Measurements from ENCODE around the gene JAG2.

The JAG2 gene

GRCh38 chr14:105143451-105144025 is 25.0 kb downstream of the JAG2 start:
- Histone ChIP-seq H3K4me1 (ENCODE audit: insufficient read depth, low read length, severe bottlenecking) (no peaks in the 10 kb centered on the region), H3K36me3 (ENCODE audit: insufficient read depth, low read length) (no peaks in the 10 kb centered on the region), H3K79me2 (ENCODE audit: insufficient read depth, low read length) (no peaks in the 10 kb centered on the region), H3F3A (ENCODE audit: insufficient read depth, low read length) (no peaks in the 10 kb centered on the region), H3K9me2 (ENCODE audit: low read depth, low read length) (no peaks in the 10 kb centered on the region), H3K9ac (ENCODE audit: low read length) (no peak overlapping the region), H3K27me3 (ENCODE audit: insufficient read depth, low read length) (peaks cover 7% of the 10 kb centered on the region; the same call in 1 of the 2 replicates), H3K27ac (ENCODE audit: low read depth, low read length, poor library complexity, severe bottlenecking) (no peak overlapping the region), H3K9me3 (ENCODE audit: low read length) (peaks cover 13% of the 10 kb centered on the region), H4K20me1 (ENCODE audit: insufficient read depth, low read length) (no peaks in the 10 kb centered on the region), H3K4me3 (ENCODE audit: low read depth, low read length, poor library complexity, severe bottlenecking) (no peak overlapping the region), H3K4me2 (ENCODE audit: low read length) (no peak overlapping the region), H2AFZ (ENCODE audit: low read length) (no peak overlapping the region)
- TF ChIP-seq EZH2 (IDR thresholded peaks at IDR 0.05; ENCODE audit: borderline replicate concordance, low read length) = no peak
- TF ChIP-seq CTCF (IDR thresholded peaks at IDR 0.05; ENCODE audit: low read length) = no peak

- Histone ChIP-seq H3K9me3 (ENCODE audit: low read length) (peaks cover 13% of the 10 kb centered on the region), H3K4me1 (ENCODE audit: insufficient read depth, low read length, severe bottlenecking) (no peaks in the 10 kb centered on the region), H3K9ac (ENCODE audit: low read length) (no peak overlapping the region), H3K27ac (ENCODE audit: low read depth, low read length, poor library complexity, severe bottlenecking) (no peak overlapping the region), H2AFZ (ENCODE audit: low read length) (no peak overlapping the region), H3F3A (ENCODE audit: insufficient read depth, low read length) (no peaks in the 10 kb centered on the region), H3K36me3 (ENCODE audit: insufficient read depth, low read length) (no peaks in the 10 kb centered on the region), H3K27me3 (ENCODE audit: insufficient read depth, low read length) (peaks cover 7% of the 10 kb centered on the region; the same call in 1 of the 2 replicates), H3K79me2 (ENCODE audit: insufficient read depth, low read length) (no peaks in the 10 kb centered on the region), H4K20me1 (ENCODE audit: insufficient read depth, low read length) (no peaks in the 10 kb centered on the region), H3K4me3 (ENCODE audit: low read depth, low read length, poor library complexity, severe bottlenecking) (no peak overlapping the region), H3K4me2 (ENCODE audit: low read length) (no peak overlapping the region), H3K9me2 (ENCODE audit: low read depth, low read length) (no peaks in the 10 kb centered on the region)
- no peak for TF ChIP-seq EZH2 (IDR thresholded peaks at IDR 0.05; ENCODE audit: borderline replicate concordance, low read length)
- TF ChIP-seq CTCF (IDR thresholded peaks at IDR 0.05; ENCODE audit: low read length) = no peak
Observed at GRCh38 chr14:105142651-105143450, 25.7 kb downstream of the JAG2 start.

- Histone ChIP-seq H4K20me1 (ENCODE audit: insufficient read depth, low read length) (no peaks in the 10 kb centered on the region), H3K27me3 (ENCODE audit: insufficient read depth, low read length) (peaks cover 12% of the 10 kb centered on the region; the same call in 1 of the 2 replicates), H3K4me2 (ENCODE audit: low read length) (no peak overlapping the region), H3K9me3 (ENCODE audit: low read length) (peaks cover 13% of the 10 kb centered on the region), H3K4me1 (ENCODE audit: insufficient read depth, low read length, severe bottlenecking) (no peaks in the 10 kb centered on the region), H3K79me2 (ENCODE audit: insufficient read depth, low read length) (no peaks in the 10 kb centered on the region), H3K9ac (ENCODE audit: low read length) (no peak overlapping the region), H3K27ac (ENCODE audit: low read depth, low read length, poor library complexity, severe bottlenecking) (no peak overlapping the region), H3K36me3 (ENCODE audit: insufficient read depth, low read length) (no peaks in the 10 kb centered on the region), H3F3A (ENCODE audit: insufficient read depth, low read length) (no peaks in the 10 kb centered on the region), H3K4me3 (ENCODE audit: low read depth, low read length, poor library complexity, severe bottlenecking) (no peak overlapping the region), H2AFZ (ENCODE audit: low read length) (no peak overlapping the region), H3K9me2 (ENCODE audit: low read depth, low read length) (no peaks in the 10 kb centered on the region)
- TF ChIP-seq CTCF (IDR thresholded peaks at IDR 0.05; ENCODE audit: low read length) = no peak
- no peak for TF ChIP-seq EZH2 (IDR thresholded peaks at IDR 0.05; ENCODE audit: borderline replicate concordance, low read length)
Observed at GRCh38 chr14:105141486-105142281, 26.9 kb downstream of the JAG2 start.
